ENCODE measurements around the gene ALX4.

DNA sequence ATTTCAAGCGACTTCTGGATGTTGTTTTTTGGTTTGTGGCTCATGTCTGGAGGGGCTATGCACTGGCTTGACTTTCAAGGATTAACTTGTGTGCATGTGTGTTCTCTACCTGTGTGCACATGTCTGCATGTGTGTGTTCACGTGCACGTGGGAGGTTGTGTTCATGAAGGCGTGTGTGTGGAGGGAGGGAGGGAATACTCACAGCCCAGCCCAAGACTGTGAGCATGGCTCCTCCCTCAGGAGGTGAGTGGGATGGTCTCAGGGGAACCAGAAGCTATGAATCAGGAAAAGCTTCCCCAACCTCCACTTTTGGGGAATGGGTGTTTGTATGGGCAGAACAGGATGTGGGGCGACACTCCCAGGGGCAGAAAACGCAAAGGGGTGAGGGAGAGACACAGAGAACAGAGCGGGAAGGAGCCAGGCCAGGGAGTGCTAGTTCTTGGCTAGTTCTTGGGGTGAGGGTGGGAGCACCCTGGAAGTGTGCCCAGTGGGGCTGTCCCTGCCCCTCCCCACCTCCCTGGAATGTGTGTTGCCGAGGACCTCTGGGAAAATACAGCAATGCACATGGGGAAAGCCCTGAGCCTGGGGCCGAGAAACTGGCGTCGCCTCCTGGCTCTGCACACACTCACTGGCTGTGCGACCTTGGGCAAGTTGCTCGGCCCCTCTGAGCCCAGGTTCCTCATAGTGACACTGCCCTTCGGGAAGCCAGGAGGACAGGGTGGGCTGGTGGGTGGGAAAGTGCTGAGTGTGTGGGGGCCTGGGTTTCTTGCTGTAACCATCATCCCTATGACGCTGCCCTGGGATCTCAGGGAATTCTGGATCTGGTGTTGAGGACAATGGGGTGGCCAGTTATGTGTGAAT is 16.9 kb upstream of the ALX4 start:
- TF ChIP-seq, protein P1, sequence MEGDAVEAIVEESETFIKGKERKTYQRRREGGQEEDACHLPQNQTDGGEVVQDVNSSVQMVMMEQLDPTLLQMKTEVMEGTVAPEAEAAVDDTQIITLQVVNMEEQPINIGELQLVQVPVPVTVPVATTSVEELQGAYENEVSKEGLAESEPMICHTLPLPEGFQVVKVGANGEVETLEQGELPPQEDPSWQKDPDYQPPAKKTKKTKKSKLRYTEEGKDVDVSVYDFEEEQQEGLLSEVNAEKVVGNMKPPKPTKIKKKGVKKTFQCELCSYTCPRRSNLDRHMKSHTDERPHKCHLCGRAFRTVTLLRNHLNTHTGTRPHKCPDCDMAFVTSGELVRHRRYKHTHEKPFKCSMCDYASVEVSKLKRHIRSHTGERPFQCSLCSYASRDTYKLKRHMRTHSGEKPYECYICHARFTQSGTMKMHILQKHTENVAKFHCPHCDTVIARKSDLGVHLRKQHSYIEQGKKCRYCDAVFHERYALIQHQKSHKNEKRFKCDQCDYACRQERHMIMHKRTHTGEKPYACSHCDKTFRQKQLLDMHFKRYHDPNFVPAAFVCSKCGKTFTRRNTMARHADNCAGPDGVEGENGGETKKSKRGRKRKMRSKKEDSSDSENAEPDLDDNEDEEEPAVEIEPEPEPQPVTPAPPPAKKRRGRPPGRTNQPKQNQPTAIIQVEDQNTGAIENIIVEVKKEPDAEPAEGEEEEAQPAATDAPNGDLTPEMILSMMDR (IDR thresholded peaks at IDR 0.05), result no peak
- TF ChIP-seq POLR2A (IDR thresholded peaks at IDR 0.05), result no peak

Measured in Peyer's patch (tissue), 4 donors.